Mammary epithelial cell (primary cell): ENCODE data around the gene DNAJB13.

Source experiments
- CTCF ChIP-seq, 2 donors: IDR thresholded peaks in 1 of 2; conservative IDR thresholded peaks in 1 of 2; 2 replicates each; pipeline ENCODE4 v1.5.1; 2011 to 2012; ENCODE audit warnings: inconsistent platforms in 2 of 2, low read length in 2 of 2, mild to moderate bottlenecking in 2 of 2, control low read depth in 1 of 2, low read depth in 1 of 2; ENCODE audit not compliant: insufficient read depth in 1 of 2; ENCODE audit errors: extremely low read depth in 1 of 2
- EZH2 ChIP-seq: IDR thresholded peaks from 2 replicates; pipeline ENCODE4 v1.6.1; 2012; ENCODE audit warnings: low read length, inconsistent platforms, borderline replicate concordance

GRCh38 chr11:73942010-73942409 is 8.8 kb upstream of the DNAJB13 start:
- TF ChIP-seq CTCF (conservative IDR thresholded peaks at IDR 0.05 in 1 of 2, IDR thresholded peaks at IDR 0.05 in 1 of 2; ENCODE audit: extremely low read depth in 1 of 2, insufficient read depth in 1 of 2, low read depth in 1 of 2, low read length in 2 of 2) (no peak), EZH2 (no peak)
